ENCODE results near the gene ABCG4.

GRCh38 chr11:119154178-119154577, 5.3 kb downstream of the ABCG4 start:
- TF ChIP-seq POLR2AphosphoS5 (IDR thresholded peaks at IDR 0.05), result no peak
- no peak for TF ChIP-seq CTCF (IDR thresholded peaks at IDR 0.05)
- TF ChIP-seq POLR2A (IDR thresholded peaks at IDR 0.05), result no peak
